ENCODE measurements around the gene EBF3.

GRCh38 chr10:129897871-129898626 is 66.0 kb downstream of the EBF3 start:
- TF ChIP-seq, protein P1, sequence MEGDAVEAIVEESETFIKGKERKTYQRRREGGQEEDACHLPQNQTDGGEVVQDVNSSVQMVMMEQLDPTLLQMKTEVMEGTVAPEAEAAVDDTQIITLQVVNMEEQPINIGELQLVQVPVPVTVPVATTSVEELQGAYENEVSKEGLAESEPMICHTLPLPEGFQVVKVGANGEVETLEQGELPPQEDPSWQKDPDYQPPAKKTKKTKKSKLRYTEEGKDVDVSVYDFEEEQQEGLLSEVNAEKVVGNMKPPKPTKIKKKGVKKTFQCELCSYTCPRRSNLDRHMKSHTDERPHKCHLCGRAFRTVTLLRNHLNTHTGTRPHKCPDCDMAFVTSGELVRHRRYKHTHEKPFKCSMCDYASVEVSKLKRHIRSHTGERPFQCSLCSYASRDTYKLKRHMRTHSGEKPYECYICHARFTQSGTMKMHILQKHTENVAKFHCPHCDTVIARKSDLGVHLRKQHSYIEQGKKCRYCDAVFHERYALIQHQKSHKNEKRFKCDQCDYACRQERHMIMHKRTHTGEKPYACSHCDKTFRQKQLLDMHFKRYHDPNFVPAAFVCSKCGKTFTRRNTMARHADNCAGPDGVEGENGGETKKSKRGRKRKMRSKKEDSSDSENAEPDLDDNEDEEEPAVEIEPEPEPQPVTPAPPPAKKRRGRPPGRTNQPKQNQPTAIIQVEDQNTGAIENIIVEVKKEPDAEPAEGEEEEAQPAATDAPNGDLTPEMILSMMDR (IDR thresholded peaks at IDR 0.05): no peak
- TF ChIP-seq EZH2phosphoT487 (IDR thresholded peaks at IDR 0.05): no peak
